Smooth muscle cell (in vitro differentiated cells): ENCODE results near the gene TPRG1L. TPM values are rescaled to one million over a fixed set of nuclear protein-coding genes. Genes with fewer than 3 reads are reported as not detected.
A peak's percentile ranks its signal among the peaks of the same experiment; 100 is the strongest.
"Not testable (repeated sequence)": the region's sequence is repeated elsewhere in the genome, so short reads cannot be mapped to it uniquely, and the experiment has no call there.

Experiments
- DNase-seq: peaks from one replicate; lab custom pipeline; 2025; ENCODE audit not compliant: unreplicated experiment; lab: John Stamatoyannopoulos, UW
- H2AFZ ChIP-seq: fragments of 200-600 bp; sonication (generic); 2 replicates; pipeline ENCODE4 v1.6.0; 2016; ENCODE audit warnings: antibody characterized with exemption, low read depth, mild to moderate bottlenecking
- H3F3A ChIP-seq: fragments of 200-600 bp; sonication (generic); 2 replicates; pipeline ENCODE4 v1.6.0; 2017; ENCODE audit warnings: antibody characterized with exemption, low read depth
- H3K27ac ChIP-seq: fragments of 200-600 bp; sonication (generic); 2 replicates; pipeline ENCODE4 v1.5.1; 2016; ENCODE audit warnings: low read depth, mild to moderate bottlenecking
- H3K27me3 ChIP-seq: fragments of 200-600 bp; sonication (generic); 2 replicates; pipeline ENCODE4 v1.6.1; 2016; ENCODE audit warnings: low read depth, mild to moderate bottlenecking
- H3K36me3 ChIP-seq: fragments of 200-600 bp; sonication (generic); 2 replicates; pipeline ENCODE4 v1.5.1; 2016; ENCODE audit warnings: low read depth
- H3K4me1 ChIP-seq: fragments of 200-600 bp; sonication (generic); 2 replicates; pipeline ENCODE4 v1.5.1; 2016; ENCODE audit warnings: low read depth
- H3K4me2 ChIP-seq: fragments of 200-600 bp; sonication (generic); 2 replicates; pipeline ENCODE4 v1.6.0; 2016; ENCODE audit warnings: mild to moderate bottlenecking
- H3K4me3 ChIP-seq: fragments of 200-600 bp; sonication (generic); 2 replicates; pipeline ENCODE4 v1.5.1; 2016; ENCODE audit warnings: mild to moderate bottlenecking
- H3K79me2 ChIP-seq: fragments of 200-600 bp; sonication (generic); 2 replicates; pipeline ENCODE4 v1.6.0; 2016; ENCODE audit warnings: low read depth, mild to moderate bottlenecking
- H3K9ac ChIP-seq: fragments of 200-600 bp; sonication (generic); 2 replicates; pipeline ENCODE4 v1.6.0; 2016; ENCODE audit warnings: low read depth
- H3K9me3 ChIP-seq: fragments of 200-600 bp; sonication (generic); replicated peaks from 2 replicates; pipeline ENCODE4 v1.5.1; 2016; ENCODE audit warnings: low read depth
- H4K20me1 ChIP-seq: fragments of 200-600 bp; sonication (generic); 2 replicates; pipeline ENCODE4 v1.6.0; 2016; ENCODE audit warnings: low read depth
- WGBS: methylation state at CpG from one replicate; pipeline ENCODE4 v1.1.7; 2016; ENCODE audit warnings: low lambda C conversion rate; 5-methylcytosine and 5-hydroxymethylcytosine counted together
- polyA plus RNA-seq: library from polyadenylated mRNA; unstranded; fragments of >200 nt; fragmentation: Nextera tagmentation; extraction: Ambion mirVana; gene quantifications from 2 replicates; pipeline ENCODE4 v1.2.1, GENCODE V29; 2016
- total RNA-seq: library from RNA; depleted of rRNA; stranded (reverse); fragments of >200 nt; gene quantifications from 2 replicates; pipeline ENCODE4 v1.2.3, GENCODE V29; 2014
- TF ChIP-seq, protein P1 (sequence below): fragments of 200-600 bp; sonication (generic); IDR thresholded peaks from 2 replicates; pipeline ENCODE4 v1.5.1; 2017; ENCODE audit warnings: borderline replicate concordance, mild to moderate bottlenecking, antibody characterized with exemption; ENCODE audit not compliant: insufficient read depth, poor library complexity, severe bottlenecking

TPRG1L gene
- total and polyA plus RNA-seq, 2 experiments from 2014 or later: 20.7 to 35.0 TPM

DNA sequence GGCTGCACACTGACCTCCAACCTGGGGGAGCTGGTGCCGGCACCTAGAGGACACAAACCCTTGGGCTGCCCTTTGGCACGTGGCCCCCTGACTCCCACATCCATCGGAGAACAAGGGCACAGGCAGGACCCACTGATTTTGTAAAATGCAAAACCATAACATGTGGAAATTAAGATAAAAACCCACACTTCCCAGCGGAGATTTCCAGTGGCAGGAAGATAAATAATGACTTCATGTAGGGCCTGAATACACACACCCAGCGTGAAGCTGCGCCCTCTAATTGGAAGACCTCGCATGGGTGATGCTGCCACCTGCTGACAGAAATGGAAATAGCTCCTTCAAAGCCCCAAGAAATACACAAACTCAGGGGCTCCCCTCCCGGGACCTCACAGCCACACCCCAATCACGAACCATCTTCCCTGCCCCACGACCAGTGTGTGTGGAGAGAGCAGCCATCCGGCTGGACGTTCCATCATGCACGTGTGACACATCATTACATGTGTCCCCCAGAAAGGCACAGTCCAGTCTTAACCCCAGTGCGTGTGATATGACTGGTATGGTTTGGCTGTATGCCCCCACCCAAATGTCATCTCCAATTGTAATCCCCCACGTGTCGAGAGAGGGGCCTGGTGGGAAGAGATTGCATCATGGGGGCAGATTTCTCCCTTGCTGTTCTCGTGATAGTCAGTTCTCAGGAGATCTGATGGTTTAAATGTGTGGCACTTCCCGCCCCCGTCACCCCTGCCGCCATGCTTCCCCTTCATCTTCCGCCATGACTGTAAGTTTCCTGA lies 5.7 kb upstream of the TPRG1L start:
- DNase-seq: peak; percentile 25
- Histone ChIP-seq H3K36me3 (no peaks in the 10 kb centered on the region), H3K4me2 (no peak overlapping the region), H3K4me3 (no peak overlapping the region), H3K4me1 (peaks cover 7% of the 10 kb centered on the region), H3K9ac (no peak overlapping the region), H3K79me2 (no peaks in the 10 kb centered on the region), H4K20me1 (no peaks in the 10 kb centered on the region), H3K27me3 (no peaks in the 10 kb centered on the region), H2AFZ (no peak overlapping the region), H3K9me3 (no peaks in the 10 kb centered on the region), H3F3A (no peaks in the 10 kb centered on the region), H3K27ac (no peak overlapping the region)
- TF ChIP-seq, protein P1, sequence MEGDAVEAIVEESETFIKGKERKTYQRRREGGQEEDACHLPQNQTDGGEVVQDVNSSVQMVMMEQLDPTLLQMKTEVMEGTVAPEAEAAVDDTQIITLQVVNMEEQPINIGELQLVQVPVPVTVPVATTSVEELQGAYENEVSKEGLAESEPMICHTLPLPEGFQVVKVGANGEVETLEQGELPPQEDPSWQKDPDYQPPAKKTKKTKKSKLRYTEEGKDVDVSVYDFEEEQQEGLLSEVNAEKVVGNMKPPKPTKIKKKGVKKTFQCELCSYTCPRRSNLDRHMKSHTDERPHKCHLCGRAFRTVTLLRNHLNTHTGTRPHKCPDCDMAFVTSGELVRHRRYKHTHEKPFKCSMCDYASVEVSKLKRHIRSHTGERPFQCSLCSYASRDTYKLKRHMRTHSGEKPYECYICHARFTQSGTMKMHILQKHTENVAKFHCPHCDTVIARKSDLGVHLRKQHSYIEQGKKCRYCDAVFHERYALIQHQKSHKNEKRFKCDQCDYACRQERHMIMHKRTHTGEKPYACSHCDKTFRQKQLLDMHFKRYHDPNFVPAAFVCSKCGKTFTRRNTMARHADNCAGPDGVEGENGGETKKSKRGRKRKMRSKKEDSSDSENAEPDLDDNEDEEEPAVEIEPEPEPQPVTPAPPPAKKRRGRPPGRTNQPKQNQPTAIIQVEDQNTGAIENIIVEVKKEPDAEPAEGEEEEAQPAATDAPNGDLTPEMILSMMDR: peak; percentile 79
- 27% methylated on average over 21 of the region's 21 CpGs for WGBS

- TF ChIP-seq, protein P1: no peak
Observed at GRCh38 chr1:3620708-3621107, 4.1 kb upstream of the TPRG1L start.

GRCh38 chr1:3621151-3621671 lies 3.6 kb upstream of the TPRG1L start:
- H3K4me3 ChIP-seq, DNase-seq, H3K27ac ChIP-seq, H3K36me3 ChIP-seq, H3K9me3 ChIP-seq, H3F3A ChIP-seq, H2AFZ ChIP-seq, H3K9ac ChIP-seq, H3K27me3 ChIP-seq, H3K4me1 ChIP-seq, H3K4me2 ChIP-seq, H4K20me1 ChIP-seq, H3K79me2 ChIP-seq: not testable (repeated sequence)
- TF ChIP-seq, protein P1: peak; percentile 44
- 28% methylated on average over 15 of the region's 15 CpGs for WGBS

More at GRCh38 chr1:3620708-3621107, 4.1 kb upstream of the TPRG1L start:
- Histone ChIP-seq H2AFZ (no peak overlapping the region), H3K9me3 (no peaks in the 10 kb centered on the region), H3K36me3 (no peaks in the 10 kb centered on the region), H3K27ac (no peak overlapping the region), H3K4me3 (no peak overlapping the region), H3F3A (no peaks in the 10 kb centered on the region), H3K9ac (no peak overlapping the region), H4K20me1 (no peaks in the 10 kb centered on the region), H3K4me2 (no peak overlapping the region), H3K79me2 (no peaks in the 10 kb centered on the region), H3K27me3 (no peaks in the 10 kb centered on the region), H3K4me1 (peaks cover 7% of the 10 kb centered on the region)
- no peak for DNase-seq
- WGBS: 83% methylated on average over 12 of the region's 12 CpGs

- not testable (repeated sequence) for H3K9me3 ChIP-seq, H3K79me2 ChIP-seq, H3K4me1 ChIP-seq, DNase-seq, H3K4me3 ChIP-seq, H4K20me1 ChIP-seq, H3K27ac ChIP-seq, H3F3A ChIP-seq, H3K27me3 ChIP-seq, H3K4me2 ChIP-seq, H3K9ac ChIP-seq, H3K36me3 ChIP-seq, H2AFZ ChIP-seq
- WGBS: 72% methylated on average over 9 of the region's 9 CpGs
Observed at GRCh38 chr1:3622102-3622501, 2.7 kb upstream of the TPRG1L start.
